Psoas muscle (tissue), 8 donors: ENCODE data around the gene ASTL. TPM values are rescaled to one million over a fixed set of nuclear protein-coding genes. Genes with fewer than 3 reads are reported as not detected.
A peak's percentile ranks its signal among the peaks of the same experiment; 100 is the strongest.

Experiments used
- ATAC-seq, 4 donors: fragments of 200-7000 bp; cut with Tn5 transposase; one replicate each; pipeline ENCODE4 v1.9.1; 2020; ENCODE audit warnings: moderate library complexity in 3 of 4, mild to moderate bottlenecking in 2 of 4
- DNase-seq, 2 donors: peaks; one replicate each; pipeline ENCODE4 v3.0.0-alpha.2; 2020
- H3K27ac ChIP-seq: fragments of 200-600 bp; one replicate; pipeline ENCODE4 v1.8.0; 2022
- H3K27me3 ChIP-seq, 3 donors: fragments of 200-600 bp in 1 of 3; one replicate each; pipeline versions ENCODE4 v1.6.1 to v1.8.0; 2013 to 2022; ENCODE audit warnings: low read length in 2 of 3, mild to moderate bottlenecking in 2 of 3, moderate library complexity in 1 of 3; ENCODE audit not compliant: insufficient read depth in 3 of 3
- H3K36me3 ChIP-seq, 2 donors: fragments of 200-600 bp in 1 of 2; one replicate each; pipeline versions ENCODE4 v1.6.1 to v1.8.0; 2013 to 2022; ENCODE audit warnings: low read depth in 1 of 2, mild to moderate bottlenecking in 1 of 2, moderate library complexity in 1 of 2; ENCODE audit not compliant: insufficient read depth in 1 of 2
- H3K4me1 ChIP-seq: fragments of 200-600 bp; one replicate; pipeline ENCODE4 v1.8.0; 2022
- H3K4me3 ChIP-seq: fragments of 200-600 bp; one replicate; pipeline ENCODE4 v1.8.0; 2022; ENCODE audit warnings: mild to moderate bottlenecking
- H3K9me3 ChIP-seq: fragments of 200-600 bp; one replicate; pipeline ENCODE4 v1.8.0; 2022
- CTCF ChIP-seq: fragments of 200-600 bp; IDR thresholded peaks from one replicate; pipeline ENCODE4 v1.8.0; 2022; ENCODE audit warnings: antibody characterized with exemption
- WGBS, 3 donors: extraction: QIAGEN DNeasy Blood & Tissue Kit; methylation state at CpG; one replicate each; pipeline versions ENCODE4 v1.1.6 to v1.1.7; 2013; 5-methylcytosine and 5-hydroxymethylcytosine counted together
- intact Hi-C, 2 donors: fragments of 100-400 bp; cut with DNase I; formaldehyde crosslinking; loops; one replicate each; pipeline versions ENCODE4 v1.11.0 to v1.14.2; 2022
- polyA plus RNA-seq, 3 donors: library from polyadenylated mRNA; stranded (reverse); fragments of 200-250 nt; gene quantifications; one replicate each; pipeline ENCODE4 v1.2.3, GENCODE V29; 2013
- total RNA-seq, 4 donors: library from RNA; stranded (reverse); fragmentation: NEBNext Ultra II Directional in 2 of 4; extraction: Animal tissue kit (Norgen Biotek cat#: 25700) in 2 of 4; gene quantifications; one replicate each; pipeline versions ENCODE4 v1.2.1 to v1.2.4, GENCODE V29; 2021 to 2023
- donor health status: healthy with polysubstance abuse.
- donor health status: DM: no; HTN: no; CAD: no; lungs with moderate emphysema.
- donor health status: Bipolar disorder and iron deficiency.
- donor health status: healthy.
- donor health status: DM: yes; HTN: yes; CAD: no.
- donor health status: DM: no; HTN: no; CAD: no.
- donor health status: DM: no; HTN: no; CAD: no.
- donor health status: DM: yes; HTN: yes; CAD: no.

The ASTL gene
- total and polyA plus RNA-seq, 7 donors, result 0.03 TPM; not detected in 6

GRCh38 chr2:96102596-96103186, 35.6 kb downstream of the ASTL start:
- DNase-seq (no peak), ATAC-seq (no peak)
- Histone ChIP-seq H3K27me3 (no peaks in the 10 kb centered on the region), H3K4me1 (peaks cover 8% of the 10 kb centered on the region), H3K4me3 (no peak overlapping the region), H3K27ac (no peak overlapping the region), H3K36me3 (no peaks in the 10 kb centered on the region), H3K9me3 (peaks cover 4% of the 10 kb centered on the region)
- TF ChIP-seq CTCF, result no peak
- intact Hi-C loops, result no loop called here
- 95 to 98% (median 98%) methylated on average over 15 of the region's 15 CpGs for WGBS, 3 donors

GRCh38 chr2:96100893-96101304, 37.4 kb downstream of the ASTL start:
- 90 to 94% (median 93%) methylated on average over 3 of the region's 3 CpGs for WGBS, 3 donors
- Histone ChIP-seq H3K4me1 (peaks cover 8% of the 10 kb centered on the region), H3K27ac (no peak overlapping the region), H3K27me3 (no peaks in the 10 kb centered on the region), H3K36me3 (no peaks in the 10 kb centered on the region), H3K9me3 (peaks cover 4% of the 10 kb centered on the region), H3K4me3 (no peak overlapping the region)
- intact Hi-C loops, result no loop called here
- ATAC-seq (no peak), DNase-seq (no peak)
- no peak for TF ChIP-seq CTCF

- H3K4me3 ChIP-seq, result no peak overlapping the region
- TF ChIP-seq CTCF, result no peak
- peaks cover 8% of the 10 kb centered on the region for H3K4me1 ChIP-seq
- DNase-seq, result no peak
- H3K9me3 ChIP-seq, result peaks cover under 1% of the 10 kb centered on the region
- H3K27me3 ChIP-seq, result no peaks in the 10 kb centered on the region
- ATAC-seq, result no peak
- intact Hi-C loops, result no loop called here
- WGBS, 3 donors, result 65 to 74% (median 74%) methylated on average over 12 of the region's 12 CpGs
- H3K27ac ChIP-seq, result no peak overlapping the region
- no peaks in the 10 kb centered on the region for H3K36me3 ChIP-seq
These were observed 38.2 kb downstream of the ASTL start for GRCh38 chr2:96099861-96100798.

GRCh38 chr2:96098900-96099590, 39.3 kb downstream of the ASTL start:
- Histone ChIP-seq H3K9me3 (no peaks in the 10 kb centered on the region), H3K27me3 (no peaks in the 10 kb centered on the region), H3K4me1 (peaks cover 8% of the 10 kb centered on the region), H3K4me3 (no peak overlapping the region), H3K36me3 (no peaks in the 10 kb centered on the region), H3K27ac (peak overlapping the region; percentile 41)
- peak in 3 of 4 donors; percentile 81 to 92 (median 89) for ATAC-seq
- TF ChIP-seq CTCF, result no peak
- WGBS, 3 donors, result 32 to 41% (median 33%) methylated on average over 11 of the region's 11 CpGs
- DNase-seq, result peak; percentile 49 to 76
- intact Hi-C loops, result no loop called here
